ENCODE measurements around the gene XPOT. TPM values are rescaled to one million over a fixed set of nuclear protein-coding genes. Genes with fewer than 3 reads are reported as not detected.

XPOT gene
- total and polyA plus RNA-seq, 8 donors: 47.5 to 98.2 (median 54.9) TPM

DNA sequence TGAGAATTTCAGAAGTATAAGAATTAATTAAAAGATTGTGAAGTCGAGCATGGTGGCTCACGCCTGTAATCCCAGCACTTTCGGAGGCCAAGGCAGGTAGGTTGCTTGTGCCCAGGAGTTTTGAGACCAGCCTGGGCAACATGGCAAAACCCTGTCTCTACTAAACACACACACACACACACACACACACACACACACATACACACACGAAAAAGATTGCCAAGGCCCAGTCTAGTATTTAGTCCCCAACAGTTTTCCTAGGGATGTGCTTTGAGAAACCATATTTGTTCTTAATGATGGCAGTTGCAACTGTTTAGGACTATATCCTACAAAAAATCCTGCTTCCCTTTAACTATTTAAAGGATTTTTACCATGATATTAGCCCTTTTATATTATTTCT, 53.7 kb downstream of the XPOT start:
- H3K27ac ChIP-seq: peak overlapping the region; percentile 21 to 49
- intact Hi-C loops (cut with DNase I): no loop called here
- ATAC-seq (no peak), DNase-seq (no peak)
- peaks cover 6 to 61% of the 10 kb centered on the region in 2 donors for H3K4me1 ChIP-seq
- H3K36me3 ChIP-seq: peaks cover 0 to 29% of the 10 kb centered on the region in 2 donors
- no peak overlapping the region for H3K4me3 ChIP-seq
- no peaks in the 10 kb centered on the region for H3K9me3 ChIP-seq
- TF ChIP-seq CTCF (IDR thresholded peaks at IDR 0.05): no peak
- no peaks in the 10 kb centered on the region for H3K27me3 ChIP-seq

DNA sequence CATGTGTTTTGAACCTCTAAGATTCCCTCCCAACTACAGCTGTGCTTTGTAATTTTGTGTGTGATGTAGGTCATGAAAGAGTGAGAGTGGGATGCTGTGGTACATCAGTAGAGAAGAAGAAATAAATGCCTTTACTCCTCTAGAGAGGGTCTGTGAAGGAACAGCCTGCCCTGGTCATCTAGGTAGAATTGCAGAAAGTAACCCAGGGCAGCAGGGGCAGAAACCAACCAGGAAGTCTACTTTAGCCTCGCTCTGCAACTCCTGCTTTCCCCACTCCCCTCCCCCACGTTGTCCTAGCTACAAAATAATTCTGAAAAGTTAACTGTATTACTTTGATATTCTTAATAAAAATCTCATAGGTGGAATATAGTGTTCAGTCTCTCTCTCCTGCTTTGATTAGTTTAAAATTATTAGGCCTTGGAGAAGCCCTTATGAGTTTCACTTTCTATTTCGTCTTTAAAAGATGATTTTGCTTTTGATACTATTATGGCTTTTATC, 55.3 kb downstream of the XPOT start:
- Histone ChIP-seq H3K36me3 (peaks cover 0 to 37% of the 10 kb centered on the region in 2 donors), H3K9me3 (no peaks in the 10 kb centered on the region), H3K4me3 (peak overlapping the region in 1 of 2 donors; percentile 28), H3K27ac (peak overlapping the region; percentile 16 to 65), H3K27me3 (no peaks in the 10 kb centered on the region), H3K4me1 (peaks cover 6 to 46% of the 10 kb centered on the region in 2 donors)
- no peak for TF ChIP-seq CTCF (IDR thresholded peaks at IDR 0.05)
- intact Hi-C loops (cut with DNase I): no loop called here
- ATAC-seq (peak; percentile 68), DNase-seq (no peak)

DNA sequence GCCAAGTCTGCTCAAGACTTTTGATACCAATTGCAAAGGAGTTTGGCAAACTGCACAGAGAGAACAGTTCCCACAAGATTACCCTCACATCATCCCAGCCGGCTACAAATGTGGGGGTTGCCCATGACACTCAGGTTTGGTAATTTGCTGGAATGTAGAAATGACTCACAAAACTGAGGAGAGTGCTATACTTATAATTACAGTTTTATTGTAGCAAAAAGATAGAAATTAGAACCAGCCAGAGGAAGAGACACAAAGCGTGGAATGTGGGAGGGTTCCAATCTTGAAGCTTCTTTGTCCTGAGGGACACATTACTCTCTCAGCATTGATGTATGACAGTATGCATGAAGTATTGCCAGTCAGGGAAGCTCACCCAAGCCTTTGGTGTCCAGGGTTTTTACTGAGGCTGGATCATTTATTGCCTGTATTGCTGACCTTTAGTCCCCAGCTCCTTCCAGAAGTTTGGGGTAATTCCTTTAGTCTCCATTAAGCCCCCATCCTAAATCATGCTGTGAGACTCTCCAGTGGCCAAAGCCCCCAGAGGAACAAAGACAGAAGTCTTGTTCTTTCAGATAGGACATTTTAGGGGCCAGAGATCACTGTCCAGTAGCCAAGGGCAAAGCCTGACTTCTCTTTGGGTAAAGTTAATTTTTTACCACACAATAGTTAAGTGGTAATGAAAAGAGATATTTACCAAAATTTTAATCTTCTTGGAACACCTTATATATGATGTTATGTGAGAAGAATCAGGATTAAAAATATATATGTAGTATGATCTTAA, 57.6 kb downstream of the XPOT start:
- intact Hi-C loops (cut with DNase I): no loop called here
- Histone ChIP-seq H3K36me3 (peaks cover 0 to 60% of the 10 kb centered on the region in 2 donors), H3K27ac (no peak overlapping the region), H3K4me3 (no peak overlapping the region), H3K9me3 (no peaks in the 10 kb centered on the region), H3K27me3 (no peaks in the 10 kb centered on the region), H3K4me1 (peaks cover 6 to 31% of the 10 kb centered on the region in 2 donors)
- TF ChIP-seq CTCF (IDR thresholded peaks at IDR 0.05): no peak
- DNase-seq (no peak), ATAC-seq (no peak)

DNA sequence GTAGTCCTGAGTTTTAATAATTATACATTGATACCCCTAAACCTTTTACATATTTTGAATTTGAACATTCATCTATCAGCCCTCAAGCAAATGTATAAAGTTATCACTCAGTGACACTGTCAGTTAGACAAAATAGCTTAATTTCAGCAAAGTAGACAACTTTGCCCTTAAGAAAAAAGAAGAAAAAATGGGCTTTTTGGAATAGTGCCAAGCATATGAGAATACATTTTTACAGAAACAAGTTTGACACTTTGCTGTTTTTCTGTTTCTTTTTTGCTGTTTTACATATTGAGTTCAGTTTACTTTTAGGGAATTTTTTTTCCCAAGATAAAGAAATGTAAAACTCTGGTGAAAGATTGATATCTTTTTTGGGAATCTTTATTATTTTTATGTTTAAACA, 62.0 kb downstream of the XPOT start:
- H3K27ac ChIP-seq: no peak overlapping the region
- DNase-seq: no peak
- no peak overlapping the region for H3K4me3 ChIP-seq
- H3K4me1 ChIP-seq: no peaks in the 10 kb centered on the region
- H3K27me3 ChIP-seq: no peaks in the 10 kb centered on the region
- peaks cover 0 to 92% of the 10 kb centered on the region in 2 donors for H3K36me3 ChIP-seq
- no peak for TF ChIP-seq CTCF (IDR thresholded peaks at IDR 0.05)
- intact Hi-C loops (cut with DNase I): no loop called here
- no peak for ATAC-seq
- H3K9me3 ChIP-seq: no peaks in the 10 kb centered on the region

GRCh38 chr12:64468966-64469365, 64.8 kb downstream of the XPOT start:
- Histone ChIP-seq H3K27me3 (no peaks in the 10 kb centered on the region), H3K27ac (no peak overlapping the region), H3K4me3 (no peak overlapping the region), H3K4me1 (no peaks in the 10 kb centered on the region), H3K36me3 (peaks cover 4 to 99% of the 10 kb centered on the region in 2 donors), H3K9me3 (no peaks in the 10 kb centered on the region)
- ATAC-seq: no peak
- intact Hi-C loops (cut with DNase I): no loop called here
- no peak for TF ChIP-seq CTCF (IDR thresholded peaks at IDR 0.05)
- no peak for DNase-seq

Measured in left lung (tissue), 10 donors.